LNCaP clone FGC (cell line): ENCODE measurements around the gene COL6A3.

Experiments used
- DNase-seq: peaks from one replicate; pipeline ENCODE4 v3.0.0-alpha.2; 2011; ENCODE audit warnings: low read depth
- H3K4me3 ChIP-seq: 2 replicates; pipeline ENCODE4 v1.5.1; 2011; ENCODE audit warnings: mild to moderate bottlenecking, low read depth, low read length, control low read depth
- CTCF ChIP-seq: IDR thresholded peaks from 2 replicates; pipeline ENCODE4 v1.5.1; 2012; ENCODE audit warnings: mild to moderate bottlenecking; ENCODE audit not compliant: control insufficient read depth, insufficient read depth; ENCODE audit errors: extremely low read depth

Gene COL6A3

GRCh38 chr2:237320801-237321560 is 93.0 kb downstream of the COL6A3 start:
- no peak for DNase-seq
- no peak overlapping the region for H3K4me3 ChIP-seq
- TF ChIP-seq CTCF = no peak

GRCh38 chr2:237319887-237320286 is 94.1 kb downstream of the COL6A3 start:
- TF ChIP-seq CTCF = no peak
- no peak overlapping the region for H3K4me3 ChIP-seq
- DNase-seq = no peak

GRCh38 chr2:237319086-237319820 is 94.7 kb downstream of the COL6A3 start:
- TF ChIP-seq CTCF = no peak
- H3K4me3 ChIP-seq = no peak overlapping the region
- no peak for DNase-seq

- no peak overlapping the region for H3K4me3 ChIP-seq
- DNase-seq = no peak
- no peak for TF ChIP-seq CTCF
These were observed 97.6 kb downstream of the COL6A3 start for GRCh38 chr2:237316339-237316738.

GRCh38 chr2:237315829-237316225 is 98.1 kb downstream of the COL6A3 start:
- DNase-seq = no peak
- no peak overlapping the region for H3K4me3 ChIP-seq
- TF ChIP-seq CTCF = no peak

- DNase-seq = no peak
- no peak for TF ChIP-seq CTCF
- no peak overlapping the region for H3K4me3 ChIP-seq
These were observed 98.7 kb downstream of the COL6A3 start for GRCh38 chr2:237315170-237315828.
